ENCODE measurements around the gene PTEN.
"Not testable (repeated sequence)": the region's sequence is repeated elsewhere in the genome, so short reads cannot be mapped to it uniquely, and the experiment has no call there.

The PTEN gene

DNA sequence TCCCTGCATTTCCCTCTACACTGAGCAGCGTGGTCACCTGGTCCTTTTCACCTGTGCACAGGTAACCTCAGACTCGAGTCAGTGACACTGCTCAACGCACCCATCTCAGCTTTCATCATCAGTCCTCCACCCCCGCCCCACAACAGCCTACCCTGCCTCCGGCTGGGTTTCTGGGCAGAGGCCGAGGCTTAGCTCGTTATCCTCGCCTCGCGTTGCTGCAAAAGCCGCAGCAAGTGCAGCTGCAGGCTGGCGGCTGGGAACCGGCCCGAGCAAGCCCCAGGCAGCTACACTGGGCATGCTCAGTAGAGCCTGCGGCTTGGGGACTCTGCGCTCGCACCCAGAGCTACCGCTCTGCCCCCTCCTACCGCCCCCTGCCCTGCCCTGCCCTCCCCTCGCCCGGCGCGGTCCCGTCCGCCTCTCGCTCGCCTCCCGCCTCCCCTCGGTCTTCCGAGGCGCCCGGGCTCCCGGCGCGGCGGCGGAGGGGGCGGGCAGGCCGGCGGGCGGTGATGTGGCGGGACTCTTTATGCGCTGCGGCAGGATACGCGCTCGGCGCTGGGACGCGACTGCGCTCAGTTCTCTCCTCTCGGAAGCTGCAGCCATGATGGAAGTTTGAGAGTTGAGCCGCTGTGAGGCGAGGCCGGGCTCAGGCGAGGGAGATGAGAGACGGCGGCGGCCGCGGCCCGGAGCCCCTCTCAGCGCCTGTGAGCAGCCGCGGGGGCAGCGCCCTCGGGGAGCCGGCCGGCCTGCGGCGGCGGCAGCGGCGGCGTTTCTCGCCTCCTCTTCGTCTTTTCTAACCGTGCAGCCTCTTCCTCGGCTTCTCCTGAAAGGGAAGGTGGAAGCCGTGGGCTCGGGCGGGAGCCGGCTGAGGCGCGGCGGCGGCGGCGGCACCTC is at the start of gene PTEN, which contains the start of gene KLLN:
TSS of gene PTEN (plus strand) at position 573 of the 891 bp plus-strand sequence. CDS start 845 bp downstream, outside the sequence.
TSS of gene KLLN (minus strand) at position 481 of the 891 bp plus-strand sequence. CDS start 1,046 bp downstream, outside the sequence.
- peak; percentile 86 for DNase-seq

GRCh38 chr10:87816163-87816897 is 47.1 kb upstream of the PTEN start:
- no peak for DNase-seq

DNA sequence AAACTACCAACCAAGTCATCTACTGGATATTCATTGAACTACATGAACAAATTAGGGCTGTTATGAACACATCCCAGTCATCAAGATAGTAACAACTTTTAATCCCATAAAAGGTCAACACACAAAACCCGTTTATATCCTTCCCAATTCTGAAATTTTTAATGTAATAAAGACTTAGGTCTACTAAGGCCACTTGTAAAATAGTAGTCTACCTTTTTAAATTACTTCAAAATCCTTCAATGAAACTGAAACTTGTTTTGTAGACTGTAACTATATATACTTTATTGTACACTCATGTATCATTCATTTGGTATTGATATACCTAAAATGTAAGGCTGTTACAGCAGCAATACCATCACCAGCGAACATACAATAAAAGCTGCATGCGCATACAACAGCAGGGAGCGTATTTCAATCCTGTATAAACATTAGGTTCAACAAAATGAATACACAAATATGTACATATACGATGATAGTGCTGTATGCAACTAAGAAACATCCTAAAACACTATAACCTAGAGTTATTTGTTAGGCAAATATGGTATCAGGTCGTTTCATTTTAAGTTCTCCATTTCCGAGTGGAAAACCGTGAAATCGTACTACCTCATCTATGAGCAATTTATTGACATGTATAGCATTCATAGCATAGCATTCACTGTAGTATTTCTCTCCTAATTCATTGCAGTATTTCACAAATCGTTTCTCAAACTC is 46.4 kb upstream of the PTEN start:
- DNase-seq: peak; percentile 13

DNA sequence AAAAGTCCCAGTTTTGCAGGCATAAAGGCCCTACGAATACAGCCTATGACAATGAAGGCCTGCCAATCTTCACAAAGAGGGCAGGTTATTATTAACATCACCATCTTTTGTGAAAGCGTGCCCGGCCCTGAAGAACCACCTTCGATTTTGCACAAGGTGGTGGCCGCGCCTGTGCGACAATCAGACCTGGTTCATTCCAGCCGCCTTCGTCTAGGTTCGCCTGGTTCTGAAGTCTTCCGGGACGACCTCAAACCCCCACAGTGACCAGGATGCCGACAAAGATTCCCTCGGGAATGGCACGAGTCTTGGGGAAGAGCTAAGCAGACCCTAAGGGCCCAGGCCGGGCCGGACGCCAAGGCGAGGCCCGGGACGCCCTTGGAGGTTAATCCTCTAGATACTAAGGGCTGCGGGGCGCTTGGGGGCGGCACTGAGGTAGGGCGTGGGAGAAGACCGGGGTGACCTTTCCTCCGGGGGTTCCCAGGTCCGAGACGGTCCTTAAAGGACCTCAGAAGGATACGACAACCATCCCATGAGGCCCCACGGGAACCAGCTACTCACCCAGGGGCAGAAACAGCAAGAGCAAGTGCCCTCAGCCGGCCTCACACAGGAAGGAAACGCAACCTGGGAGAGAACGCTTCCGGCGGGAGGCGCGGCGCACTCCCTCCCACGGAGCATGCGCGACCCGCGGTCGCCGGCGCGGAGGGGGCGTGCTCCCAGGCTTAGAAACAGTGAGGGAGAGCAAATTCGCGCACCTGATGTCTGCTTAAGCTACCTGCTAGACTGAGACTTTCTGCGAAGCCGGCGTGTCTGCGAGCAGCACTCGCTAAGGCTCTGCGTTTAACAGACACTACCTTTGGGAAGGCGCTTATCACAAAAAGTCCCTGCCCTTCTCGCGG is 45.6 kb upstream of the PTEN start, which contains the start of gene ATAD1:
TSS of gene ATAD1 (minus strand) at position 618 of the 896 bp plus-strand sequence. CDS start 3,627 bp downstream, outside the sequence.
- peak; percentile 92 for DNase-seq

DNA sequence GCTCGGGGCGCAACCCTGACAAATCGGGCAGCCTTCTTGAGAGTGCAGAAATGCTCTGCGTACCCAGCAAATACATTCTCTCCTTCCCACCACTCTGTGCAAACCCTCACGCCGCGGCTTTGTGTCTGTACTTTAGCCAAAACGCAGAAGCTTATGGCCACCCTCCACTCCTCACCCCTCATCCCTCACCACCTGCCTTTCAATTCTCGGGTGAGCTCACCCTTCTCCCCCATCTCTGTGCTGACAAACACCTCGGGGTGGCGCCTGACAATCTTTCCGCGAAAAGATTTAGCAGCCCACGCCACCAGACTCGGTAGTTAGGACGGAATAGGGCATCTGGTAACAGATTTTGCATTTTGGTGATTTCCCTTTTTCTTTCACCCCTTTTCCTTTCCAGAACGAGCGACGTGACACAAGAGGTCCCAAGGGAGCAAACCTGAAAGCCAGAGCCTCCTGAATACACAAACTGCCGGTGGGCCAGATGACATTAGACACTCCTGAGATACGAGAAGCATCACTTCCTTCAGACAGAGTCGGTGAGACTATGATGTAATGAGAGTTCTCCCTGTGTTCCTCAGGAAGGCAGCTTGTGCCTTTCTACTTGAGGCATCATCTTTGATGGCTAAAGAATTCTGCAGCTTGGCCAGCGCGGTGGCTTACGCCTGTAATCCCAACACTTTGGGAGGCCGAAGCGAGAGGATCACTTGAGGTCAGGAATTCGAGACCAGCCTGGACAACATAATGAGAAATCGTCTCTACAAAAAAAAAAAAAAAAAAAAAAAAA is 44.7 kb upstream of the PTEN start:
- peak; percentile 74 for DNase-seq

DNA sequence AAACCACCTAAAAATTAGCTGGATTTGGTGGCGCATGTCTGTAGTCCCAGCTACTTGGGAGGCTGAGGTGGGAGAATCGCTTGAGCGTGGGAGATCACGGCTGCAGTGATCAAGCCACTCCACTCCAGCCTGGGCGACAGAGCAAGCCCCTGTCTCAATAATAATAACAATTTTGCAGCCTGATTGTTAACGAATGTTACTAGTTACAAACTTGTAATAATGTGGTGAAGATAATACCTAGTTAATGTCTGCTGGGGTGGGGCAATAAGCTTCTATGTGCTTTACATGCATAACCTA is 44.2 kb upstream of the PTEN start:
- no peak for DNase-seq

GRCh38 chr10:87826653-87827052 is 36.8 kb upstream of the PTEN start:
- DNase-seq: no peak

GRCh38 chr10:87827681-87828080 is 35.7 kb upstream of the PTEN start:
- DNase-seq: no peak

DNA sequence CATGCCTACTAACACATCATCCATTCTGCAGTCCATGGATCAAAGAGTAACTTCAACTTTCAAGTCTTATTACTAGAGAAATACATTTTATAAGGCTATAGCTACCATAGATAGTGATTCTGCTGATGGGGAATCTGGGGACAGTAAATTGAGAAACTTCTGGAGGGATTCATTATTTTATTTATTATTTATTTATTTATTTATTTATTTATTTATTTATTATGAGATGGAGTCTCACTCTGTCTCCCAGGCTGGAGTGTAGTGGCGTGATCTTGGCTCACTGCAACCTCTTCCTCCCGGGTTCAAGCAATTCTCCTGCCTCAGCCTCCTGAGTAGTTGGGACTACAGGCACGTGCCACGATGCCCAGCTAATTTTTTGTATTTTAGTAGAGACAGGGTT is 34.4 kb upstream of the PTEN start:
- not testable (repeated sequence) for DNase-seq

- no peak for DNase-seq
Observed at GRCh38 chr10:87829986-87830729, 33.3 kb upstream of the PTEN start.

GRCh38 chr10:87836098-87836497 is 27.3 kb upstream of the PTEN start:
- no peak for DNase-seq

- DNase-seq: no peak
Observed at GRCh38 chr10:87837445-87837844, 26.0 kb upstream of the PTEN start.

- no peak for DNase-seq
Observed at GRCh38 chr10:87838650-87839049, 24.8 kb upstream of the PTEN start.

DNA sequence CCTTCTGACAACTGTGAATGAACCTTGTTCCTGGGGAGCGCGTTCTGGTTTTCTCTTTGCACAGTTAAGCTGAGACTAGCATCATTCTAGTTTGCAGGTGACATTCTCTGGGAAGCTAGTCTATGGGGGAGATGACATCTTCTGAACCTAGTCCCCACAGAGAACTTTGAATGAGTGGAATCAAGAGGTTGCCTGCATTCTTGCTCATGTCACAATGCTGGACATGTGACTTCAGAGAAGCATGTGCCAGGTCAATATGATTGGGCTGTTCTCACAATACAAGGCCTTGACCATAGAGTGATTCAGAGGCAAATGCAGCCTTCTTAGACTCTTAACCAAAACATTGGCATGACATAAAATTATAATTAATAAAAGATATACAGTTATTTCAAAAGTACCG is 22.2 kb upstream of the PTEN start:
- DNase-seq: no peak

GRCh38 chr10:87842220-87842641 is 21.2 kb upstream of the PTEN start:
- DNase-seq: no peak

- DNase-seq: no peak
Observed at GRCh38 chr10:87842776-87843497, 20.5 kb upstream of the PTEN start.

DNA sequence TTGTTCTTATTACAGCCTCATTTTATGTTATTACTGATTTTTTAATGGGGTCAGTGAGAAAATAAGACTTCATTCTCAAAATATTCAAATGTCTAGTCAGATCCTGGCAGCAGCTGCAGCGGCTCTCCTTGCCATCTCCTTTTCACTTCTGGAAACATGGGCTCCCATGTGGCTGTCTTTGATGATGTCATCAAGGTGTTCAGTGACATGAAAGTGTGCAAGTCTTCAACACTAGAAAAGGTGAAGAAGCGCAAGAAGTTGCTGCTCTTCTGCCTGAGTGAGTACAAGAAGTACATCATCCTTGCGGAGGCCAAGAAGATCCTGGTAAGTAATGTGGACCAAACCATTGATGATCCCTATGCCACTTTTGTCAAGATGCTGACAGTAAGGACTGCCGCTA is 19.7 kb upstream of the PTEN start:
- no peak for DNase-seq

DNA sequence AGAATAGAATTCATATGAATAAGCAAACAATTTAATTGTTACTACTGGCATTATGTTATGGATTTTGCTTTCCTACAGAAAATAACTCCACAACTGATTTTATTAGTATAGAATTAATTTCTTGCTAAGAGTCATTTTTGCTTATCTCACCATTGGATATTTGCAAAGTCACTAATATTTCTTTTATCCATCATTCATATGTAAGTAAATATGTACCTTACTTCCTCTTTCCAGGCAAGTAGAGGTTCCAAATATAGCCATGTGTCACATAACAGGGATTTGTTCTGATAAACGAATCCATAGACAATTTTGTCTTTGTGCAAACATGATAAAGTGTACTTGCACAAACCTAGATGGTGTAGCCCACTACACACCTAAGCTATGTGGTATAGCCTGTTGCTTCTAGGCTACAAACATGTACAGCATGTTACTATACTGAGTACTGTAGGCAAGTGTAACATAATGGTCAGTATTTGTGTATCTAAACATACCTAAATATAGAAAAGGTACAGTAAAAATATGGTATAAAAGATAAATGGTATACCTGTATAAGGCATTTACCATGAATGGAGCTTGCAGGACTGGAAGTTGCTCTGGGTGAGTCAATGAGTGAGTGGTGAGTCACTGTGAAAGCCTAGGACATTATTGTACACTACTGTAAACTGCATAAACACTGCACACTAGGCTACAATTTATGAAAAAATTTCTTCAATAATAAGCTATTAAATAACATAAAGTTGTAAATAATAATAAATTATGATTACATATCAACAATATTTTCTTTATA is 18.4 kb upstream of the PTEN start:
- DNase-seq: no peak

GRCh38 chr10:87845624-87845998 is 17.8 kb upstream of the PTEN start:
- DNase-seq: no peak

All from CD4-positive, alpha-beta T cell treated with Interleukin-17A for 1 hour (primary cell).